HG03439 (cell line): ENCODE results near the gene MED8.

Experiments
- ATAC-seq: cut with Tn5 transposase; IDR thresholded peaks from one replicate; pipeline ENCODE4 v1.9.1; 2021; ENCODE audit warnings: mild to moderate bottlenecking, moderate library complexity; ENCODE audit not compliant: unreplicated experiment

Gene MED8

GRCh38 chr1:43360616-43361015 lies 29.0 kb downstream of the MED8 start:
- no peak for ATAC-seq

- no peak for ATAC-seq
These were observed 29.9 kb downstream of the MED8 start for GRCh38 chr1:43359696-43360095.

- ATAC-seq: peak; percentile 94
These were observed 30.6 kb downstream of the MED8 start, which contains the start of gene CDC20 for GRCh38 chr1:43358746-43359693. Gene CDC20, plus strand, starts transcription at chr1:43358981. Its CDS starts 235 bp downstream, at chr1:43359216.

GRCh38 chr1:43358121-43358745 lies 31.4 kb downstream of the MED8 start:
- peak; percentile 4 for ATAC-seq

GRCh38 chr1:43357251-43357650 lies 32.3 kb downstream of the MED8 start:
- no peak for ATAC-seq

- ATAC-seq: no peak
These were observed 34.7 kb downstream of the MED8 start for GRCh38 chr1:43354936-43355335.

GRCh38 chr1:43354471-43354870 lies 35.1 kb downstream of the MED8 start:
- ATAC-seq: no peak

- ATAC-seq: no peak
These were observed 36.7 kb downstream of the MED8 start for GRCh38 chr1:43352881-43353280.

GRCh38 chr1:43352351-43352705 lies 37.3 kb downstream of the MED8 start:
- ATAC-seq: no peak

- ATAC-seq: no peak
These were observed 37.9 kb downstream of the MED8 start for GRCh38 chr1:43351421-43352350.

- ATAC-seq: no peak
These were observed 38.6 kb downstream of the MED8 start for GRCh38 chr1:43350976-43351375.

- no peak for ATAC-seq
These were observed 39.9 kb downstream of the MED8 start for GRCh38 chr1:43349594-43350306.

- no peak for ATAC-seq
These were observed 40.6 kb downstream of the MED8 start for GRCh38 chr1:43348809-43349593.

GRCh38 chr1:43348343-43348808 lies 41.2 kb downstream of the MED8 start:
- ATAC-seq: no peak

GRCh38 chr1:43346636-43347035 lies 43.0 kb downstream of the MED8 start:
- no peak for ATAC-seq

GRCh38 chr1:43345120-43345519 lies 44.5 kb downstream of the MED8 start:
- no peak for ATAC-seq

- no peak for ATAC-seq
These were observed 45.2 kb downstream of the MED8 start for GRCh38 chr1:43344267-43344850.

- ATAC-seq: no peak
These were observed 49.0 kb downstream of the MED8 start for GRCh38 chr1:43340559-43340958.

- no peak for ATAC-seq
These were observed 49.9 kb downstream of the MED8 start for GRCh38 chr1:43339584-43340232.
